Stimulated activated CD4-positive, alpha-beta T cell treated with anti-CD3 and anti-CD28 coated beads, Interleukin-12 subunit alpha, Interleukin-12 subunit beta, amount 100 ng/mL, for 24 hours (primary cell): ENCODE measurements around the gene ADCY5.

Experiments
- DNase-seq, 2 experiments: peaks; one replicate each; pipeline ENCODE4 v3.0.0-alpha.2; 2020; ENCODE audit warnings: low read depth in 2 of 2

Gene ADCY5

GRCh38 chr3:123342631-123343080 lies 106.2 kb downstream of the ADCY5 start:
- no peak for DNase-seq

- DNase-seq: no peak
These were observed 106.8 kb downstream of the ADCY5 start for GRCh38 chr3:123341871-123342630.

GRCh38 chr3:123340336-123340735 lies 108.6 kb downstream of the ADCY5 start:
- DNase-seq: no peak

GRCh38 chr3:123339302-123339701 lies 109.6 kb downstream of the ADCY5 start:
- DNase-seq: no peak

- DNase-seq: no peak
These were observed 110.2 kb downstream of the ADCY5 start for GRCh38 chr3:123338620-123339061.

- DNase-seq: no peak
These were observed 110.8 kb downstream of the ADCY5 start for GRCh38 chr3:123337948-123338619.

GRCh38 chr3:123337226-123337625 lies 111.7 kb downstream of the ADCY5 start:
- DNase-seq: no peak

GRCh38 chr3:123336441-123336851 lies 112.4 kb downstream of the ADCY5 start:
- DNase-seq: no peak

- no peak for DNase-seq
These were observed 112.9 kb downstream of the ADCY5 start for GRCh38 chr3:123336001-123336400.

GRCh38 chr3:123335007-123335670 lies 113.8 kb downstream of the ADCY5 start:
- DNase-seq: no peak

- DNase-seq: no peak
These were observed 114.8 kb downstream of the ADCY5 start for GRCh38 chr3:123334056-123334455.

GRCh38 chr3:123333401-123333800 lies 115.5 kb downstream of the ADCY5 start:
- DNase-seq: no peak

- DNase-seq: no peak
These were observed 116.7 kb downstream of the ADCY5 start for GRCh38 chr3:123332124-123332641.

- no peak for DNase-seq
These were observed 117.2 kb downstream of the ADCY5 start for GRCh38 chr3:123331651-123332050.

- no peak for DNase-seq
These were observed 117.9 kb downstream of the ADCY5 start for GRCh38 chr3:123331006-123331405.

GRCh38 chr3:123330441-123330991 lies 118.4 kb downstream of the ADCY5 start:
- DNase-seq: no peak

GRCh38 chr3:123329636-123330340 lies 119.1 kb downstream of the ADCY5 start:
- DNase-seq: no peak

GRCh38 chr3:123328851-123329635 lies 119.8 kb downstream of the ADCY5 start:
- DNase-seq: peak; percentile 45 to 74

- DNase-seq: no peak
These were observed 120.7 kb downstream of the ADCY5 start for GRCh38 chr3:123327956-123328850.

- no peak for DNase-seq
These were observed 121.4 kb downstream of the ADCY5 start for GRCh38 chr3:123327480-123327879.
